DMS 273 treated with DMSO at 0.1 percent for 48 hours (cell line): ENCODE results near the gene ZNF841.
"Not testable (repeated sequence)": the region's sequence is repeated elsewhere in the genome, so short reads cannot be mapped to it uniquely, and the experiment has no call there.

Experiments
- DNase-seq: peaks from one replicate; lab custom pipeline; 2025; lab: John Stamatoyannopoulos, UW

The ZNF841 gene

GRCh38 chr19:52095172-52096014 is at the start of gene ZNF841:
TSS of gene ZNF841 (minus strand) at chr19:52095765. CDS start at chr19:52084801, 10,964 bp downstream.
- peak; percentile 80 for DNase-seq

GRCh38 chr19:52142001-52142595 is 46.5 kb upstream of the ZNF841 start:
- DNase-seq: no peak

DNA sequence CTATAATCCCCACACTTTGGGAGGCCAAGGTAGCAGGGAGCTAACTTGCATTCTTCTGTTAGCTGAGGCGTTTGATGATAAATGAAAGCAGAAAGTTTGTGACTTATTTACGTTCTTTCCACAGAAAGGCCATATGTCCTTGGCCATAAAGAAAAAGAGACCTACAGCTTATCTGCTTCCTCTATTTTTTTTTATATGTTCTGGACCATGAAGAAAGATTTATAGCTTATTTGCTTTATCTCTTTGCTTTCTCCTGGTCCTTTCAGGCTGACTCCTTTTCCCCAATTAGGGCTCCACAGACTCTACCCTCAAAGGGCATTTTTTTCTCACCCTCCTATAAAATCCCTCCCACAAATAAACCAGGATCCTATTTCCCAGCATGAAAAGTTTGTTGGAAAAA is 45.6 kb upstream of the ZNF841 start:
- DNase-seq: no peak

GRCh38 chr19:52140032-52140710 is 44.6 kb upstream of the ZNF841 start:
- DNase-seq: no peak

DNA sequence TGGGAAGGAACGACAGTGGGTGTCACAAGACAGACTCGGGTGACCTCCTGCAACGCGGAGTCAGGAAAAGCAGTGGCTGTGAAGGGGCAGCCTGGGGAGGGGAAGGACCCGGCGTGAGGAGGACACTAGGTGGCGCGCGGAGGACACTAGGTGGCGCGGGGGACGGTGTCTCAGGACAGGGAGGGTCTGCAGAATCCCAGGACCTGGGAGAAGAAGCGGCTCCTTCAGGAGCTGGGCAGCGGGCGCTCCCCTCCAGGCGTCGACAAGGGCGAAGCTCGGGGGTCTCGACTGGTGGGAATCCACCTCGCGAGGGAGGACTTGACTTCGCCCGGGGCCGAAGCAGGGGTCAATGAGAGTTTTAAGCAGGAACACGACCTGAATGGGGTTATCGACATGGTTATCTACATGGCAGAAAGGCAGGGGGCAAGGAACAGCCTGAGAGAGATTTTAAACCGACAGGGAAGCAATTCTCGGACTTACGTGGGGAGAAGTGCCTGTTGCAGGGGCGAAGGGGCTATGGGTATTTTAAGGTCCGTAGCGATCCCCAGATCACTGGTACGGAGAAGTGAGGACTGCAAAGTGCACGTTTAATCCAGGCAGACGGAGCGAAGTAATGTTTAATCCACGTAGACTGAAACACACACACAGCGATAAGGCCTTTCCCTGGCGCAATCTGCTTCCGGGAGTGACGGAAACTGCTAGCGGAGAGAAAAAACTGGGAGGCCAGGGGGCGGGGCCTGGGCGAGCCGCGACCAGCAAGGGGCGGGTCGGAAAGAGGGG is 43.9 kb upstream of the ZNF841 start, which contains the start of gene ZNF616:
ZNF616 (minus strand) TSS at position 687 of the 780 bp plus-strand sequence. CDS start 9,426 bp downstream, outside the sequence.
- peak; percentile 84 for DNase-seq

GRCh38 chr19:52138983-52139251 is 43.4 kb upstream of the ZNF841 start:
- DNase-seq: no peak

GRCh38 chr19:52138278-52138982 is 42.9 kb upstream of the ZNF841 start:
- peak; percentile 53 for DNase-seq

DNA sequence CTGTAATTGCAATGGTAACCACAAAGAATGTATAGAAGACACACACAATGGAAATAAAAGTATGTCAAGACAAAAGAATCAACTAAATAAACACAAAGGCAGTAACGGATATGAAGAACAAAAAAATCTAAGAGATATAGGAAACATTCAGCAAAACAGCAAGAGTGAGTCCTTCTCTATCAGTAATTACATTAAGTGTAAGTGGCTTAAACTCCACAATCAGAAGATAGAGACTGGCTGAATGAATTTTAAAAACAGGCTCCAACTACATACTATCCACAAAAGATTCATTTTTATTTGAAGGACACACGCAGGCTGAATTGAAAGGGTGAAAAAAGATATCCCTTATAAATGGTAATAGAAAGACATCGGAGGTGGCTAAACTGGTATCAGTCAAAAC is 24.7 kb upstream of the ZNF841 start:
- no peak for DNase-seq

DNA sequence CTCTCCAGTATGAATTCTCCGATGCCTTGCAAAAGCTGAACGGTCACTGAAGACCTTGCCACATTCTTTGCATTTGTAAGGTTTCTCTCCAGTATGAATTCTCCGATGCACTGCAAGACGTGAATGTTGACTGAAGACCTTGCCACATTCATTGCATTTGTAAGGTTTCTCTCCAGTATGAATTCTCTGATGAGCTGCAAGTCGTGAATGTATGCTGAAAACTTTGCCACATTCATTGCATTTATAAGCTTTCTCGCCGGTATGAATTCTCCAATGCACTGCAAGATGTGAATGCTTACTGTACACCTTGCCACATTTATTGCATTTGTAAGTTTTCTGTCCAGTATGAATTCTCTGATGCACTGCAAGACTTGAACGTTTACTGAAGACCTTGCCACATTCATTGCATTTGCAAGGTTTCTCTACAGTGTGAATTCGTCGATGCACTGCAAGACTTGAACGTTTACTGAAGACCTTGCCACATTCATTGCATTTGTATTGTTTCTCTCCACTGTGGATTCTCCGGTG is 20.0 kb upstream of the ZNF841 start:
- no peak for DNase-seq

DNA sequence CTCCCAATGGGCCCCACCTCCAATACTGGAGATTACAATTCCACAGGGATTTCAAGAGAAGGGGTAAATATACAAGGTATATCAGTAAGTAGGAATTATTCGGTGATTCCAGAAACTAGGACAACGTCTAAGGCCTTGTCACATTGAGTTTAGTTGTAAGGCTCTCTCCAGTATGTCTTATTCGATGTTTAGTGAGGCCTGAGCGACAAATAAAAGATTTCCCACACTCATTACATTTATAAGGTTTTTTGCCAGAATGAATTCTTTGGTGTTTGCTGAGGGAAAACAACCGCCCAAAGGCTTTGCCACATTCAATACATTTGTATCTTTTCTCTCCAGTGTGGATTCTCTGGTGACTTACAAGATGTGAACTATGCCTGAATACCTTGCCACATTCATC is 19.1 kb upstream of the ZNF841 start:
- DNase-seq: no peak

DNA sequence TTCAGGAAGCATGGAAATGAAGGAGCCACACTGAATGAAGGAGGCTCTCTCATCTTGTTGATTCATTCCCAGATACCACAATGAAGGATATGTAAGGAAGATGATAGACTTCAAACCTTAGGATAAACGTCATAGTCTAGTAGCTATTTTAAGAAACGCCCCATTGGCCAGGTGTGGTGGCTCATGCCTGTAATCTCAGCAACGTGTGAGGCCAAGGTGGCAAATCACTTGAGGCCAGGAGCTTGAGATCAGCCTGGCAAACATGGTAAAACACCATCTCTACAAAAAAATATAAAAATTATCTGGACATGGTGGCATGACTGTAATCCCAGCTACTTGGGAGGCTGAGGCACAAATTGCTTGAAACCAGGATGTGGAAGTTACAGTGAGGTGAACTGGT is 17.1 kb upstream of the ZNF841 start:
- no peak for DNase-seq

GRCh38 chr19:52110780-52111179 is 15.2 kb upstream of the ZNF841 start:
- no peak for DNase-seq

- no peak for DNase-seq
These were observed 7.2 kb upstream of the ZNF841 start for GRCh38 chr19:52102782-52103181.

DNA sequence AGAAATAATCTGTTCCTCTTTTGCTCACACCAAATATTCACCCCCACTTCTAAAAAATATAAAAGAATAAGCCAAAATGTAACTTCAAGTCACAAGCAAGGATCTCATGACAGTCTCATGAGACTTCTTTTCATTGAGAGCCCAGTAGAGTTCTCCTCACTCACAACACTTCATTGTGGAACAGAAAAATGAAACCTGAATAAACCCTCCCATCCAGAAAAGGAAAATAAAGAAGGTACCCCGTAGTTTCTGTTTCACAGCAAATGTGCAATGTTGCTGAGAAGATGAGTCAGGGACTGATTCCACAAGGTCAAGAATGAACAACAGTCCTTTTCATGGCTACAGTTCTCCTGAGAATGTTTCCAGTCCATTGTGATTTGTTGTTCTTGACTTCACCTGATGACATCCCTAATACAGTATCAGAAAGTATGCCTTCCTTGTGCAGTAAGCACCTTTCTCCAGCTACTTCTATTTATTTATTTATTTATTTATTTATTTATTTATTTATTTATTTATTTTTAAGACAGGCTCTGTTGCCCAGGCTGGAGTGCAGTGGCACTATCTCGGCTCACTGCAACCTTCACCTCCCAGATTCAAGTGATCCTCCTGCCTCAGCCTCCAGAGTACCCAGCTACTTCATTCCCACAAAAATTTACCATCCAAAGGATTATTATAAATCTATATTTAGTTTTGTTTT is 6.4 kb upstream of the ZNF841 start:
- no peak for DNase-seq

DNA sequence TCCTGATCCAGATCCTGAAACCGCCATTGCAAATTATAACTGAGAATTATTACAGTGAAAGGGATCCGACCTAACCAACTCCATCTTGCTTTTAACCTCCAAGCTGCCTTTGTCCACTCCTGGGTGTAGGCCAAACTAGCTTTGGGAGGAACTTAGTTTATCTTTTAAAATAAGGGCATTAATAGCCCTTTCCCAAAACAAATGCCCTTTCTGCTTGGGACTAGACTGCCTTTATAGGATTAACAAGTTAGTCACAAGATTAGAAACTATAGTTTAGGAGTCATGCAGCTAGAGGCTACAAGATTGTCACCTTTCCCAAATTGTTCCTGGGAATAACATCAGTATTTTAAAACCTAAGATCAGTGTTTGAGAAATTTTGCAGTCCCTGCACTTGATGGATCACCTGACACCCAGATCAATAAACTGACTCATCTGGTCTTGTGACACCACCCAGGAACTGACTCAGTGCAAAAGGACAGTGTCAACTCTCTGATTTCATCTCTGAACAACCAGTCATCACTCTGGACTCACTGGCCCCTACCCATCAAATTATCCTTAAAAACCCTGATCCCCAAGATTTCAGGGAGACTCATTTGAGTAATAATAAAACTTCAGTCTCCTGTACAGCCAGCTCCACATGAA is 4.1 kb upstream of the ZNF841 start:
- DNase-seq: no peak

GRCh38 chr19:52096416-52096815 is 851 bp upstream of the ZNF841 start:
- not testable (repeated sequence) for DNase-seq

- no peak for DNase-seq
These were observed 937 bp downstream of the ZNF841 start for GRCh38 chr19:52094526-52095130.

- DNase-seq: no peak
These were observed 9.1 kb downstream of the ZNF841 start for GRCh38 chr19:52086481-52086880.

GRCh38 chr19:52070496-52070895 is 25.1 kb downstream of the ZNF841 start:
- DNase-seq: no peak

DNA sequence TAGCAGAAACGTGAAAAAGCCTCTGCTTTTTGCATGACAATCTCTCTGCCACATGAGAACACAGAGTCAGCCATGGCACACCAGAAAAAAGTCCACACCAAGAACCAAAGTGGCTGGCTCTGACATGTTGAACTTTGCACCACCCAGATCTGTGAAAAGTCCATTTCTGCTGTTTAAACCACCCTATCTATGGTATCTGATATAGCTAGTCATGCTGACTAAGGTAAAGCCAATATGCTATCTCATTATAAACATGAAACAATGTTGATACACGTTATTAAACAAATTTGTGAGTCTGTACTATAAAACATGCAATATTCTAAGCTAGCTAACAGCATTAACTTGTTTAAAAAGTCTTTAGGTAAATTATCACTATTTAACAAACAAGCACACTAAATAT is 25.9 kb downstream of the ZNF841 start:
- no peak for DNase-seq
